ENCODE measurements around the gene ABAT. TPM values are rescaled to one million over a fixed set of nuclear protein-coding genes. Genes with fewer than 3 reads are reported as not detected.

The ABAT gene
- total and polyA plus RNA-seq, 2 of the 8 experiments (the other 6 are each of a cell fraction or from before 2014, with no cell fraction given), result 6.4 to 8.4 TPM

- H3K79me1 ChIP-seq (ENCODE audit: low read depth, low read length), result no peaks in the 10 kb centered on the region
- H3K23ac ChIP-seq (ENCODE audit: insufficient read length), result no peak overlapping the region
- 91% methylated on average over 10 of the region's 10 CpGs; no CpG with 5 or more reads in 1 of the 2 experiments for WGBS, 2 experiments (ENCODE audit: extremely low coverage in 1 of 2, insufficient coverage in 1 of 2, insufficient read length in 1 of 2, insufficient replicate concordance in 2 of 2, low coverage in 1 of 2, low lambda C conversion rate in 2 of 2, missing lambda C conversion rate in 1 of 2)
- no peak overlapping the region for H3K4ac ChIP-seq (replicated peaks; ENCODE audit: insufficient read length, low read depth, low read length)
- no peak overlapping the region for H3K14ac ChIP-seq (ENCODE audit: insufficient read length)
- H3K9ac ChIP-seq (replicated peaks in 1 of 4; ENCODE audit: extremely low read depth in 1 of 4, low read depth in 3 of 4, low read length in 3 of 4), result no peak overlapping the region
- no peak overlapping the region for H2AK5ac ChIP-seq (ENCODE audit: low read depth, low read length)
- no peak overlapping the region for H4K8ac ChIP-seq (ENCODE audit: extremely low read depth, insufficient read depth, low read length)
- no peak overlapping the region for H2BK12ac ChIP-seq (ENCODE audit: low read depth, low read length)
- ChIA-PET CTCF (ENCODE audit: partially characterized antibody) (interaction anchor here (1.2 to 1.3 kb wide), 2 partner anchors 55 to 75 kb away, joined by 3 read pairs; no protein-coding TSS in a partner anchor), POLR2A (ENCODE audit: partially characterized antibody) (no interaction called here)
- peaks cover 0 to 12% (median 8%) of the 10 kb centered on the region in 4 experiments for H3K4me1 ChIP-seq (replicated peaks in 1 of 4; ENCODE audit: control insufficient read depth in 3 of 4, insufficient read depth in 4 of 4, low read length in 3 of 4)
- no peak overlapping the region for H3K27ac ChIP-seq (ENCODE audit: low read depth, low read length)
- no peak overlapping the region for H2BK15ac ChIP-seq (ENCODE audit: low read length)
- H4K20me1 ChIP-seq (replicated peaks in 1 of 2; ENCODE audit: control insufficient read depth in 1 of 2, insufficient read depth in 2 of 2, low read length in 2 of 2), result no peaks in the 10 kb centered on the region
- no peak overlapping the region for H3K56ac ChIP-seq (replicated peaks; ENCODE audit: insufficient read length, low read depth, low read length)
- H3K4me3 ChIP-seq (ENCODE audit: extremely low read depth in 1 of 4, insufficient read depth in 2 of 4, low read depth in 3 of 4, low read length in 4 of 4), result no peak overlapping the region
- no peak overlapping the region for H2AFZ ChIP-seq (ENCODE audit: low read length)
- no peak overlapping the region for H2BK120ac ChIP-seq (replicated peaks; ENCODE audit: low read depth, low read length)
- H4K91ac ChIP-seq (replicated peaks; ENCODE audit: insufficient read length, low read length), result no peak overlapping the region
- no peaks in the 10 kb centered on the region for H3K9me3 ChIP-seq (ENCODE audit: insufficient read depth in 2 of 2, low read depth in 1 of 2, low read length in 1 of 2)
- 0 out of 2 replicates have a peak overlapping the region, but pooled peaks have one; percentile 18 for H2BK5ac ChIP-seq (ENCODE audit: low read depth, low read length)
- no peak overlapping the region for H4K5ac ChIP-seq (ENCODE audit: insufficient read length, low read depth, low read length)
- H3K23me2 ChIP-seq (ENCODE audit: low read depth, low read length), result peaks cover 1% of the 10 kb centered on the region; the same call in 1 of the 2 replicates
- H3K18ac ChIP-seq (ENCODE audit: extremely low read depth, low read length), result no peak overlapping the region
- FAIRE-seq (no peak), DNase-seq (ENCODE audit: low read depth in 1 of 2, low spot score in 2 of 2) (no peak)
- no peaks in the 10 kb centered on the region for H3K36me3 ChIP-seq (ENCODE audit: control insufficient read depth in 2 of 4, insufficient read depth in 4 of 4, low read length in 3 of 4)
- H3K79me2 ChIP-seq (ENCODE audit: control insufficient read depth in 1 of 2, insufficient read depth in 2 of 2, low read length in 2 of 2), result no peaks in the 10 kb centered on the region
- no peak overlapping the region for H3K4me2 ChIP-seq (ENCODE audit: insufficient read depth in 1 of 2, low read depth in 2 of 2, low read length in 2 of 2)
- no peaks in the 10 kb centered on the region; a peak in 1 of 7 replicates for H3K27me3 ChIP-seq (replicated peaks in 1 of 4; ENCODE audit: control insufficient read depth in 3 of 4, extremely low read depth in 1 of 4, insufficient read depth in 3 of 4, low read length in 3 of 4)
- no peak overlapping the region for H2BK20ac ChIP-seq (ENCODE audit: low read length)
- TF ChIP-seq BRCA1 (IDR thresholded peaks at IDR 0.05; ENCODE audit: low read depth, low read length), result no peak
- no peak for TF ChIP-seq USF2 (IDR thresholded peaks at IDR 0.05; ENCODE audit: low read length)
- no peak for TF ChIP-seq SUZ12 (IDR thresholded peaks at IDR 0.05; ENCODE audit: low read length)
- TF ChIP-seq ATF3 (IDR thresholded peaks at IDR 0.05; ENCODE audit: insufficient read depth, low read depth, low read length), result no peak
- TF ChIP-seq EP300 (IDR thresholded peaks at IDR 0.05; ENCODE audit: borderline replicate concordance in 1 of 2, low read depth in 2 of 2, low read length in 2 of 2), result no peak
- TF ChIP-seq ATF2 (IDR thresholded peaks at IDR 0.05; ENCODE audit: low read length), result no peak
- TF ChIP-seq POLR2AphosphoS5 (IDR thresholded peaks at IDR 0.05; ENCODE audit: low read depth, low read length), result no peak
These were observed 42.2 kb downstream of the ABAT start for GRCh38 chr16:8716592-8716991.
